ENCODE results near the gene RNF220.

DNA sequence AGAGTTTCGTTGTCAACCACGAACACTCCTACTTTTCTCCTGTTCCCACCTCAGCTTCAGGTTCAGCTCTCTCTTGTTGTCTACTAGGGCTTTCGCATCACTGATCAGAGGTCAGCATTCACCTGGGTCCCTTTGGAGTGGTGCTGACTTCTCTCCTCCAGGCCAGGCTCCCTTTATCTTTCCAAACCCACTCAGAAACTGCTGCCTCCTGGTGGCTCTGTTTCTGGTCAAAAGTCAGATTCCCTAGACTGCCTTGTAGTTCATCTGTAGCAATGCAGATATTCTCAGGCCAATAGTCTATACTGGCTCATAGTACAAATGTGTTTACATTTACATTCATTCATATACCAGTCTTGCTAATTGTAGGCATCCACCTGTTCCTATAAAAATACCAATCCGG, 43.6 kb upstream of the RNF220 start:
- TF ChIP-seq, protein P1, sequence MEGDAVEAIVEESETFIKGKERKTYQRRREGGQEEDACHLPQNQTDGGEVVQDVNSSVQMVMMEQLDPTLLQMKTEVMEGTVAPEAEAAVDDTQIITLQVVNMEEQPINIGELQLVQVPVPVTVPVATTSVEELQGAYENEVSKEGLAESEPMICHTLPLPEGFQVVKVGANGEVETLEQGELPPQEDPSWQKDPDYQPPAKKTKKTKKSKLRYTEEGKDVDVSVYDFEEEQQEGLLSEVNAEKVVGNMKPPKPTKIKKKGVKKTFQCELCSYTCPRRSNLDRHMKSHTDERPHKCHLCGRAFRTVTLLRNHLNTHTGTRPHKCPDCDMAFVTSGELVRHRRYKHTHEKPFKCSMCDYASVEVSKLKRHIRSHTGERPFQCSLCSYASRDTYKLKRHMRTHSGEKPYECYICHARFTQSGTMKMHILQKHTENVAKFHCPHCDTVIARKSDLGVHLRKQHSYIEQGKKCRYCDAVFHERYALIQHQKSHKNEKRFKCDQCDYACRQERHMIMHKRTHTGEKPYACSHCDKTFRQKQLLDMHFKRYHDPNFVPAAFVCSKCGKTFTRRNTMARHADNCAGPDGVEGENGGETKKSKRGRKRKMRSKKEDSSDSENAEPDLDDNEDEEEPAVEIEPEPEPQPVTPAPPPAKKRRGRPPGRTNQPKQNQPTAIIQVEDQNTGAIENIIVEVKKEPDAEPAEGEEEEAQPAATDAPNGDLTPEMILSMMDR (IDR thresholded peaks at IDR 0.05; ENCODE audit: insufficient read depth, low read depth, low read length): peak; percentile 4
- no peak for TF ChIP-seq EZH2 (IDR thresholded peaks at IDR 0.05; ENCODE audit: insufficient read depth, low read length)

All from astrocyte (in vitro differentiated cells and primary cell).